ENCODE data around the gene MAD1L1.

GRCh38 chr7:2046581-2047565 lies 185.9 kb downstream of the MAD1L1 start:
- no peak for TF ChIP-seq CTCF (conservative IDR thresholded peaks at IDR 0.05 in 1 of 2, IDR thresholded peaks at IDR 0.05 in 1 of 2; ENCODE audit: low read depth in 1 of 2, low read length in 2 of 2)
- TF ChIP-seq EZH2 (IDR thresholded peaks at IDR 0.05; ENCODE audit: low read length, missing control alignments) = no peak

All from fibroblast of lung (primary cell).